Measurements from ENCODE around the gene CBX4.

The CBX4 gene

DNA sequence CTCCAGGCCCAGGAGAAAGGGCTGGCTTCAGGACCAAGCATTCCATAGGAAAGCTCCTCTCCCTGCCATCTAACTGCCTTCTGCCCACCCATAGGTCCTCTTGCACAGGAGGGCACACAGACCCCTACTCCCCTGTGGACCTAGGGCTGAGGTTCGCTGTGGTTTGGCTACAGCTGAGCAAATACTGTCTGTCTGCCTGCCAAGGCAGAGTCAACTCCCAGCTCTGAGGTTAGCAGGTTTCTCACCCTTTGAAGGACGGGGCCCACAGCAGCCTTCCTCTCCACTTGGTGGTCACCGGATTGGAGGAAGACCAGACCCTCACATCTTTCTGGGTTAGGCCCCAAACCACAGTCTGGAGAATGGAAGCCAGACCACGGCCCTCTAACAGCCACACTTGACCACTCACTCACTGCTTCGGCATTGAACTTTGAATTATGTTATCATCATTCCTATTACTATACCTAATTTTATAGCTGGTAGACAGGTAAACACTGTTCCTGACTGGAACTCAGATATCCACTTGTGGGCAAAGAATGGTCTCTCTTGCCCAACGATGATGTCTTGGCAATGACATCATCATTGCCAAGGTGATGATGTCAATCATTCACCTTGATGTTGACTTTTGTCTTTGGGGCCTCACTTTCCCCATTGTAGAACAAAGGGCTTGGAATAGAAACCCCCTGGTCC lies 14.2 kb downstream of the CBX4 start:
- H3K27ac ChIP-seq (ENCODE audit: low read depth, low read length): no peak overlapping the region
- no peak overlapping the region for H3K23ac ChIP-seq (ENCODE audit: low read length)
- no peak overlapping the region for H3K4me3 ChIP-seq (ENCODE audit: low read length)
- no peak overlapping the region for H2BK5ac ChIP-seq (ENCODE audit: low read length)
- H3K9ac ChIP-seq (ENCODE audit: low read length): no peak overlapping the region
- H2BK15ac ChIP-seq (replicated peaks; ENCODE audit: low read depth): no peak overlapping the region
- no CpG with 5 or more reads among the region's 6 CpGs for WGBS (ENCODE audit: extremely low coverage, insufficient coverage, low lambda C conversion rate)
- H2BK120ac ChIP-seq (ENCODE audit: low read depth, low read length): no peak overlapping the region
- H2AK5ac ChIP-seq (ENCODE audit: low read length): no peak overlapping the region
- DNase-seq: no peak
- H3K56ac ChIP-seq (ENCODE audit: low read length): no peak overlapping the region
- H4K8ac ChIP-seq (ENCODE audit: low read depth, low read length): no peak overlapping the region
- H3K4me2 ChIP-seq (ENCODE audit: low read length): no peak overlapping the region
- H3K79me2 ChIP-seq (ENCODE audit: control insufficient read depth, insufficient read depth, low read length): no peaks in the 10 kb centered on the region
- no peaks in the 10 kb centered on the region for H3K36me3 ChIP-seq (ENCODE audit: control insufficient read depth, insufficient read depth, low read length)
- no peaks in the 10 kb centered on the region for H3K79me1 ChIP-seq (ENCODE audit: low read length)
- peaks cover 2% of the 10 kb centered on the region for H3K27me3 ChIP-seq (ENCODE audit: insufficient read depth, low read length, poor library complexity)
- no peaks in the 10 kb centered on the region for H3K4me1 ChIP-seq (ENCODE audit: control insufficient read depth, low read depth, low read length)
- no peak overlapping the region for H4K5ac ChIP-seq (ENCODE audit: low read length)
- no peak overlapping the region for H3K4ac ChIP-seq (ENCODE audit: low read depth, low read length)
- no peak overlapping the region for H3K18ac ChIP-seq (ENCODE audit: low read length)

- Histone ChIP-seq H3K23ac (ENCODE audit: low read length) (no peak overlapping the region), H3K27me3 (ENCODE audit: insufficient read depth, low read length, poor library complexity) (peaks cover 6% of the 10 kb centered on the region), H4K5ac (ENCODE audit: low read length) (no peak overlapping the region), H3K36me3 (ENCODE audit: control insufficient read depth, insufficient read depth, low read length) (no peaks in the 10 kb centered on the region), H3K56ac (ENCODE audit: low read length) (no peak overlapping the region), H3K4me1 (ENCODE audit: control insufficient read depth, low read depth, low read length) (no peaks in the 10 kb centered on the region), H2BK120ac (ENCODE audit: low read depth, low read length) (no peak overlapping the region), H4K8ac (ENCODE audit: low read depth, low read length) (no peak overlapping the region), H3K79me1 (ENCODE audit: low read length) (no peaks in the 10 kb centered on the region), H3K79me2 (ENCODE audit: control insufficient read depth, insufficient read depth, low read length) (no peaks in the 10 kb centered on the region), H3K4me2 (ENCODE audit: low read length) (no peak overlapping the region), H3K9ac (ENCODE audit: low read length) (no peak overlapping the region), H2BK5ac (ENCODE audit: low read length) (no peak overlapping the region), H2AK5ac (ENCODE audit: low read length) (no peak overlapping the region), H3K18ac (ENCODE audit: low read length) (no peak overlapping the region), H3K4me3 (ENCODE audit: low read length) (no peak overlapping the region), H3K27ac (ENCODE audit: low read depth, low read length) (no peak overlapping the region), H3K4ac (ENCODE audit: low read depth, low read length) (no peak overlapping the region), H2BK15ac (replicated peaks; ENCODE audit: low read depth) (no peak overlapping the region)
- no CpG with 5 or more reads among the region's 17 CpGs for WGBS (ENCODE audit: extremely low coverage, insufficient coverage, low lambda C conversion rate)
- DNase-seq: no peak
These were observed 15.0 kb downstream of the CBX4 start for GRCh38 chr17:79824234-79824633.

DNA sequence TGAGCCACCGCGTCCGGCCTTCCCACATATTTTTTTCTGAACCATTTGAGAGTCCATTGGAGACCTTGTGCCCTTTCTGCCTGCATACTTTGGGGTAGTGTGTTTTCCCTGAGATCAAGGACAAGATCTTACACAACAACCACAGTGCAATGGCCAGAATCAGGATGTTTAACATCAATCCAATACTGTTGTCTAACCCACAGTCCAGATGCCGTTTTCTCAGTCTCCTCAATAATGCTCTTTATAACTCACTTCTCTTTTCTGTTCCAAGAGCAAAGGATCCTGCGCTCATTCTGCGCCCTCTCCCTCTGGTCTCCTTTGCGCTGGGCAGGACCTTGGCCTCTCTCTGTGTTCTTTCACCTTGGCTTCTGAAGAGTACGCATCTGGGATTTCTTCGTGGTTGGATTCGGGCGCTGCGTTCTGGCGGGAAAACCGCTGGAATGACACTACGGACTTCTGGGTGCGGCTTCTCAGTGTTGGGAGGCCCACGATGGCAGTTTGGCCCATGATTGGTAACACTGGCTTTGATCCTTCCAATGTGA lies 16.6 kb downstream of the CBX4 start:
- WGBS (ENCODE audit: extremely low coverage, insufficient coverage, low lambda C conversion rate): no CpG with 5 or more reads among the region's 17 CpGs
- no peak overlapping the region for H2BK5ac ChIP-seq (ENCODE audit: low read length)
- H3K4me3 ChIP-seq (ENCODE audit: low read length): no peak overlapping the region
- H3K27ac ChIP-seq (ENCODE audit: low read depth, low read length): no peak overlapping the region
- H3K36me3 ChIP-seq (ENCODE audit: control insufficient read depth, insufficient read depth, low read length): no peaks in the 10 kb centered on the region
- no peak overlapping the region for H3K4ac ChIP-seq (ENCODE audit: low read depth, low read length)
- no peak overlapping the region for H3K4me2 ChIP-seq (ENCODE audit: low read length)
- H4K5ac ChIP-seq (ENCODE audit: low read length): no peak overlapping the region
- no peak overlapping the region for H2AK5ac ChIP-seq (ENCODE audit: low read length)
- no peak overlapping the region for H2BK120ac ChIP-seq (ENCODE audit: low read depth, low read length)
- no peak overlapping the region for H3K56ac ChIP-seq (ENCODE audit: low read length)
- H2BK15ac ChIP-seq (replicated peaks; ENCODE audit: low read depth): no peak overlapping the region
- no peaks in the 10 kb centered on the region for H3K79me1 ChIP-seq (ENCODE audit: low read length)
- no peak overlapping the region for H3K9ac ChIP-seq (ENCODE audit: low read length)
- H4K8ac ChIP-seq (ENCODE audit: low read depth, low read length): no peak overlapping the region
- H3K4me1 ChIP-seq (ENCODE audit: control insufficient read depth, low read depth, low read length): no peaks in the 10 kb centered on the region
- no peaks in the 10 kb centered on the region for H3K79me2 ChIP-seq (ENCODE audit: control insufficient read depth, insufficient read depth, low read length)
- H3K23ac ChIP-seq (ENCODE audit: low read length): no peak overlapping the region
- peaks cover 15% of the 10 kb centered on the region for H3K27me3 ChIP-seq (ENCODE audit: insufficient read depth, low read length, poor library complexity)
- H3K18ac ChIP-seq (ENCODE audit: low read length): no peak overlapping the region
- no peak for DNase-seq

DNA sequence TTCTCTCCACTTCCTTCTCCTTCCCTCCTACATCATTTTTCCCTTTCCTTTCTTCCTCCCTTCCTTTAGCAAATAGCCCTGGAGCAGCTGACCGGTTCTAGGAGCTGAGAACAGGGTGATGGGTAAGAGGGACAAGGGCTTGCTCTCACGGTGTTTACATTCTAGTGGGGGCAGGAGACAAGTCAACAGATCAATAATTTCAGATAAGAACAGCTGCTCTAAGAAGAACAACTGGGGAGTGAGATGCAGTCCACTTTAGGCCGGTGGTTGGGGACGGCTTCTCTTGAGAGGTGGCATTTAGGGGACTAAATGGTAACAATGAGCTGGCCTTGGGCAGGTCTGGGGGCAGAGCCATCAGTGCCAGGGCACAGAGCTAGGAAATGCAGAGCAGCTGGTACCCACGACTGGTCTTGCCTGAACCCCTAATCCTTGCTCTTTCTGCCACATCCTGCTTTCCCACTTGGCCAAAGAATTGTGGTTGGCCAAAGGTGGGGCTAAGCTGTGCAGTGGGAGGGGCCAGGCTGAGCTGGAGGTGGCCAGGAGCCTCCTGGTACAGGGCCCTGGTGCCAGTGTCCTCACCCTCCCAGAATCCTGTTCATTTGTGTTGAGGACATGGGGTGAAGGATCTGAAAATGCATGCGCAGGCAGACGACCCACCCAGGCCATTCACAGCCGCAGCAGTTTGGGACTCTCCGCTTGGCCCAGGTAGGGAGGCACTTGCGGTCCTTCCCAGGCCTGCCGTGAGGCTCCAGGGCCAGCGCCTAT lies 17.7 kb downstream of the CBX4 start:
- no peak overlapping the region for H3K9ac ChIP-seq (ENCODE audit: low read length)
- peaks cover 27% of the 10 kb centered on the region for H3K27me3 ChIP-seq (ENCODE audit: insufficient read depth, low read length, poor library complexity)
- no peak overlapping the region for H3K4ac ChIP-seq (ENCODE audit: low read depth, low read length)

GRCh38 chr17:79820959-79821330 lies 18.3 kb downstream of the CBX4 start:
- Histone ChIP-seq H3K56ac (ENCODE audit: low read length) (no peak overlapping the region), H3K23ac (ENCODE audit: low read length) (no peak overlapping the region), H3K27ac (ENCODE audit: low read depth, low read length) (no peak overlapping the region), H3K4me3 (ENCODE audit: low read length) (no peak overlapping the region), H3K18ac (ENCODE audit: low read length) (no peak overlapping the region), H3K27me3 (ENCODE audit: insufficient read depth, low read length, poor library complexity) (peaks cover 32% of the 10 kb centered on the region), H3K79me1 (ENCODE audit: low read length) (no peaks in the 10 kb centered on the region), H2BK5ac (ENCODE audit: low read length) (no peak overlapping the region), H2BK15ac (replicated peaks; ENCODE audit: low read depth) (no peak overlapping the region), H3K4ac (ENCODE audit: low read depth, low read length) (no peak overlapping the region), H2AK5ac (ENCODE audit: low read length) (no peak overlapping the region), H3K4me1 (ENCODE audit: control insufficient read depth, low read depth, low read length) (no peaks in the 10 kb centered on the region), H4K8ac (ENCODE audit: low read depth, low read length) (no peak overlapping the region), H3K4me2 (ENCODE audit: low read length) (no peak overlapping the region), H3K79me2 (ENCODE audit: control insufficient read depth, insufficient read depth, low read length) (no peaks in the 10 kb centered on the region), H4K5ac (ENCODE audit: low read length) (no peak overlapping the region), H3K36me3 (ENCODE audit: control insufficient read depth, insufficient read depth, low read length) (no peaks in the 10 kb centered on the region), H3K9ac (ENCODE audit: low read length) (no peak overlapping the region), H2BK120ac (ENCODE audit: low read depth, low read length) (no peak overlapping the region)
- DNase-seq: no peak
- WGBS (ENCODE audit: extremely low coverage, insufficient coverage, low lambda C conversion rate): no CpG with 5 or more reads among the region's 4 CpGs

More for the DNA sequence above, 17.7 kb downstream of the CBX4 start:
- no peak overlapping the region for H3K23ac ChIP-seq (ENCODE audit: low read length)
- H3K36me3 ChIP-seq (ENCODE audit: control insufficient read depth, insufficient read depth, low read length): no peaks in the 10 kb centered on the region
- H3K4me3 ChIP-seq (ENCODE audit: low read length): no peak overlapping the region
- no peak overlapping the region for H2BK120ac ChIP-seq (ENCODE audit: low read depth, low read length)
- H3K79me1 ChIP-seq (ENCODE audit: low read length): no peaks in the 10 kb centered on the region
- no peak overlapping the region for H2BK5ac ChIP-seq (ENCODE audit: low read length)
- H3K18ac ChIP-seq (ENCODE audit: low read length): no peak overlapping the region
- no peak overlapping the region for H3K27ac ChIP-seq (ENCODE audit: low read depth, low read length)
- no peak for DNase-seq
- H2AK5ac ChIP-seq (ENCODE audit: low read length): no peak overlapping the region
- no CpG with 5 or more reads among the region's 12 CpGs for WGBS (ENCODE audit: extremely low coverage, insufficient coverage, low lambda C conversion rate)
- H3K4me2 ChIP-seq (ENCODE audit: low read length): no peak overlapping the region
- H4K8ac ChIP-seq (ENCODE audit: low read depth, low read length): no peak overlapping the region
- H3K79me2 ChIP-seq (ENCODE audit: control insufficient read depth, insufficient read depth, low read length): no peaks in the 10 kb centered on the region
- H4K5ac ChIP-seq (ENCODE audit: low read length): no peak overlapping the region
- no peak overlapping the region for H3K56ac ChIP-seq (ENCODE audit: low read length)
- no peak overlapping the region for H2BK15ac ChIP-seq (replicated peaks; ENCODE audit: low read depth)
- H3K4me1 ChIP-seq (ENCODE audit: control insufficient read depth, low read depth, low read length): no peaks in the 10 kb centered on the region
